Measurements from ENCODE around the gene CDH23. TPM values are rescaled to one million over a fixed set of nuclear protein-coding genes. Genes with fewer than 3 reads are reported as not detected.

Gene CDH23
- total and polyA plus RNA-seq, 2 donors from 2014 or later, result 1.1 to 6.4 TPM

DNA sequence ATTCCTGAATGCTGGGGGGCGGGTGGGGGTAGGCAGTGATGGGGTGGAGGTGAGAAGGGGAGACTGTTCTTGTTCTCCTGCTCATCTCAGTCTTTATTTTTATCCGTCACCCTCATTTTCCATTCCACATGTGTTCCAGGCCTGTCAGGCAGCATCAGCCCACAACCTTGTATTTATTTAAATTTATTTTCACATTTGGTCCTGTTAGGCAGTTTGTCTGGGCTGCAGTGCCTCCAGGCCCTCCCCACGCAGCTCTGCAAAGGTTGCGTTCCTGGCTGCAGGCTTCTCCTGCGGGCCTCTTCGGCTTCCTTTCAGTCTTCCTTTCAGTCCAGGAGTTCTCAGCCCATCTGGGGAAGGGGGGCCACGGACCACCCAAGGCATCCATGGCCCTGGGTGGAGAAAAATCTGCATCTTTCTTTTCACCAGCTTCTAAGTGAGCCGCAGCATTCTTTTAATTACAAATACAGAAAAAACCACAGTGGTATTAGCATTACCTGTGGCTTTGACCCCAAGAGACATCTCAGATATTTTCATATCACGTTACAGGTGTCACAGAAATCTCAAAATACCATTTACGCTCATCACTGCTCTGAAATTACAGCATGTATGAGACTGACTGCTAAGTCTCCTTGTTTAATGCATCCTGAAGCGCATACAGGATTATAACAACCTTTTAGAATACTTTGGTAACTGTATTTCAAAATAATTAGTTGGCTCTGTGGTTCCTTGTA is 228.9 kb downstream of the CDH23 start:
- Histone ChIP-seq H3K9ac (ENCODE audit: low read length in 3 of 3) (no peak overlapping the region), H3K4me3 (ENCODE audit: low read length in 3 of 3) (no peak overlapping the region), H3K27ac (ENCODE audit: low read depth in 2 of 2, low read length in 2 of 2) (no peak overlapping the region), H3K4me1 (ENCODE audit: control insufficient read depth in 2 of 3, insufficient read depth in 2 of 3, low read depth in 1 of 3, low read length in 3 of 3) (peaks cover 0 to 24% (median 16%) of the 10 kb centered on the region in 3 donors), H3K27me3 (ENCODE audit: control insufficient read depth, insufficient read depth, low read length) (no peaks in the 10 kb centered on the region), H3K9me3 (ENCODE audit: control insufficient read depth in 2 of 3, insufficient read depth in 1 of 3, low read length in 3 of 3) (no peaks in the 10 kb centered on the region), H3K36me3 (ENCODE audit: control insufficient read depth in 2 of 3, insufficient read depth in 3 of 3, low read length in 3 of 3) (no peaks in the 10 kb centered on the region)
- no peak for DNase-seq
- intact Hi-C loops (cut with DNase I), result no loop called here
- TF ChIP-seq, protein P1, sequence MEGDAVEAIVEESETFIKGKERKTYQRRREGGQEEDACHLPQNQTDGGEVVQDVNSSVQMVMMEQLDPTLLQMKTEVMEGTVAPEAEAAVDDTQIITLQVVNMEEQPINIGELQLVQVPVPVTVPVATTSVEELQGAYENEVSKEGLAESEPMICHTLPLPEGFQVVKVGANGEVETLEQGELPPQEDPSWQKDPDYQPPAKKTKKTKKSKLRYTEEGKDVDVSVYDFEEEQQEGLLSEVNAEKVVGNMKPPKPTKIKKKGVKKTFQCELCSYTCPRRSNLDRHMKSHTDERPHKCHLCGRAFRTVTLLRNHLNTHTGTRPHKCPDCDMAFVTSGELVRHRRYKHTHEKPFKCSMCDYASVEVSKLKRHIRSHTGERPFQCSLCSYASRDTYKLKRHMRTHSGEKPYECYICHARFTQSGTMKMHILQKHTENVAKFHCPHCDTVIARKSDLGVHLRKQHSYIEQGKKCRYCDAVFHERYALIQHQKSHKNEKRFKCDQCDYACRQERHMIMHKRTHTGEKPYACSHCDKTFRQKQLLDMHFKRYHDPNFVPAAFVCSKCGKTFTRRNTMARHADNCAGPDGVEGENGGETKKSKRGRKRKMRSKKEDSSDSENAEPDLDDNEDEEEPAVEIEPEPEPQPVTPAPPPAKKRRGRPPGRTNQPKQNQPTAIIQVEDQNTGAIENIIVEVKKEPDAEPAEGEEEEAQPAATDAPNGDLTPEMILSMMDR (IDR thresholded peaks at IDR 0.05; ENCODE audit: borderline replicate concordance, extremely low read depth, insufficient read depth), result no peak
- no peak for FAIRE-seq

DNA sequence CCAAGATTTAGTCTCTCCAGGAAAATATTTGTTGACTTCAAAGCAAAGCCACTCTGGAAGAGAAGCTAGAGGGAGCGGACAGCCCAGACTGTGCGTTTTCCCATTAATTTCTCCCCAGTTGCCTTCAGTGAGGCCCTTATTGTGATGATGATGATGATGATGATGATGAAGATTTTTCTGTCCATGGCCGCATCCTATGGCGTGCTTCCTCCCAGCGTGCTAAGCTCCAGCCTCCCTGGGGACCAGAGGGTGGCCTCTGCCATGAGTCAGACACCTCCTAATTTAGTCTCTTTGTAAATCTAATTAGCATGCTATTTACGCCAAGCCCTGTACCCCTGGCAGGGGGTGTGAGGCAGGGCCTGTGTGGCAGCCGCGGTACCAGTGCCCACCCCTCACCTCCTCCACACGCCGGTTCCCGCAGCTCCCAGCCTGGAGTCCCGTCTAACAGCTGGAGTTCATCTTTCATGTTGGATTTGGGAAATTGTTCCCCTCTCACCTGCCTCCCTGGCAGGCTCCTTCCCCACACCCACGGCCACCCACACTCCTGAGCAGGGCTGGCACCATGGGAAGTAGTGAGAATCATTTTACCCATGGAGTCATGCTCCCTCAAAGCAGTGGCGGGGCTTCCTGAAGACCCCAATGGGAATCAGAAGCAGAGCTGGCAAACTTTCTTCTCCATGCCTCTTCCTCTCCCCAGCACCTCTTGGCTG is 230.7 kb downstream of the CDH23 start:
- no peak for DNase-seq
- no peak overlapping the region for H3K27ac ChIP-seq (ENCODE audit: low read depth in 2 of 2, low read length in 2 of 2)
- H3K36me3 ChIP-seq (ENCODE audit: control insufficient read depth in 2 of 3, insufficient read depth in 3 of 3, low read length in 3 of 3), result no peaks in the 10 kb centered on the region
- no peaks in the 10 kb centered on the region for H3K27me3 ChIP-seq (ENCODE audit: control insufficient read depth, insufficient read depth, low read length)
- FAIRE-seq, result no peak
- no peak overlapping the region for H3K9ac ChIP-seq (ENCODE audit: low read length in 3 of 3)
- TF ChIP-seq, protein P1 (IDR thresholded peaks at IDR 0.05; ENCODE audit: borderline replicate concordance, extremely low read depth, insufficient read depth), result no peak
- no peaks in the 10 kb centered on the region for H3K9me3 ChIP-seq (ENCODE audit: control insufficient read depth in 2 of 3, insufficient read depth in 1 of 3, low read length in 3 of 3)
- peaks cover 0 to 8% (median 3%) of the 10 kb centered on the region in 3 donors for H3K4me1 ChIP-seq (ENCODE audit: control insufficient read depth in 2 of 3, insufficient read depth in 2 of 3, low read depth in 1 of 3, low read length in 3 of 3)
- intact Hi-C loops (cut with DNase I), result no loop called here
- no peak overlapping the region for H3K4me3 ChIP-seq (ENCODE audit: low read length in 3 of 3)

DNA sequence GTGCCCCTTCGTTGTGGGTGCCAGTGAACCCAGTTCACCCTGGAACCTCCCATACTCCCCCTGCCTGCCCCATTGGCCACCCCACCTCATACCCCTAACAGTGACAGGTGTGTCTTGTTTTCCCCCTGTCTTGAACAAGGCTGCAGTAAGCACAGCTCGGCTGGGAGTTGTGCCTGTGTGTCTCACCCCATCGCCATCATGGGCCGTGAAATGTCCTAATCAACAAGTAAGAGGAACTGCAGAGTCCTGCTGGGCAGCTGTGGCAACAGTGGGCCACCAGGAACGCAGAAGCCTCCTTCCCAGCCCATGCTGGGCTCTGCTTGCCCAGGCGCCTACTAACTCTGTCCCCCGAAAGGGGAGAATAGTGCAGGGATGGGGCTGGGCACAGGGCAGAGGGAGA is 231.2 kb downstream of the CDH23 start:
- Histone ChIP-seq H3K4me3 (ENCODE audit: low read length in 3 of 3) (no peak overlapping the region), H3K9me3 (ENCODE audit: control insufficient read depth in 2 of 3, insufficient read depth in 1 of 3, low read length in 3 of 3) (no peaks in the 10 kb centered on the region), H3K27me3 (ENCODE audit: control insufficient read depth, insufficient read depth, low read length) (no peaks in the 10 kb centered on the region), H3K9ac (ENCODE audit: low read length in 3 of 3) (no peak overlapping the region), H3K36me3 (ENCODE audit: control insufficient read depth in 2 of 3, insufficient read depth in 3 of 3, low read length in 3 of 3) (no peaks in the 10 kb centered on the region), H3K4me1 (ENCODE audit: control insufficient read depth in 2 of 3, insufficient read depth in 2 of 3, low read depth in 1 of 3, low read length in 3 of 3) (peaks cover 0 to 2% (median 0%) of the 10 kb centered on the region in 3 donors), H3K27ac (ENCODE audit: low read depth in 2 of 2, low read length in 2 of 2) (no peak overlapping the region)
- FAIRE-seq (no peak), DNase-seq (no peak)
- TF ChIP-seq, protein P1 (IDR thresholded peaks at IDR 0.05; ENCODE audit: borderline replicate concordance, extremely low read depth, insufficient read depth), result no peak
- intact Hi-C loops (cut with DNase I), result no loop called here

Data from kidney (tissue), 14 donors.